ENCODE measurements around the gene FAM217A.

The FAM217A gene

DNA sequence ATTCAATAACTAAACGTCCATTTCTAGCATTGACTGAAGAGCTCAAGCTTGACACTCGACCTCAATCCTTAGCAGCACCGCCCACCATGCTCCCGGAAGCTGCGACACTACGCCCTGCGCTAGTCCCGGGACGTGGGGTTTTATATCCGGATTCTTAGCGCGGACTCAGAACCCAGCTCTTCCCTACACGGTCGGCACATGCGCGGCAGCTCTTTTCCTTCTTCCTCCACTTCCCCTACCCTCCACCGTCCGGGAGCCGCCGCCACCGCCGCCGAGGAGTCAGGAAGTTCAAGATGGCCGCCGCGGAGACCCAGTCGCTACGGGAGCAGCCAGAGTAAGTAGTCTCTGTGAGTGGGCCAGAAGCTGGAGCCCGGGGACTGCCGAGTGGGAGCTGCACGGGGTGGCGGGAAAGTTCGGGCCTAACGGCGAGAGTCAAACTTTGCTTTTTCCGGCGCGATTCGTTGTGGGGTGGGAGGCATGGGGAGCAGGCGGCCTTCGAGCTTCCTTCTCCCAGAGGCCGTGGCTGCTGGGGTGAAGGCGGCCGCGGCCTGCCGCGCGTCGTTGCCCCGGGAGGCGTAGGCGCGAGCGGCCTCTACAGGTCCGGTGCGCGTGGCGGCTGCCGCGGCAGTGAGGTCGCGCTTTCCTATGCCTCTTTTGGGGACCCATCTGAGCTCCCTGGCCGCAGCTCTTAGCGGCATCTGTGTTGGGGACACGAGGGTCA lies 57.6 kb downstream of the FAM217A start:
- FAIRE-seq, result peak; percentile 77

DNA sequence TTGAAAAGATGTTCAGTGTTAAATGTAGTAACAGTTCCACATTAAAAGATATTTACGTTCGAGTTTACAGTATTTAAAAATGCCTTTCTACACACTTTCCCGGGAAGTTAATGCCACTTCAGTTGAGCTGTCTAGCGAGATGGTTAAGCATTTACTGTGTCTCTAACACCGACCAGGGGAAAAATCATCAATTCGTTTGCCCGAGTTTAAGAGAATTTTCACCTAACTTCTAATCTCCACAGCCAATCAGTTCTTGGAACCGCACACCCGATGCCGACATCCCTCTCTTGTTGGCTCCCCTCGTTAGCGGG lies 58.2 kb downstream of the FAM217A start:
- FAIRE-seq, result no peak

DNA sequence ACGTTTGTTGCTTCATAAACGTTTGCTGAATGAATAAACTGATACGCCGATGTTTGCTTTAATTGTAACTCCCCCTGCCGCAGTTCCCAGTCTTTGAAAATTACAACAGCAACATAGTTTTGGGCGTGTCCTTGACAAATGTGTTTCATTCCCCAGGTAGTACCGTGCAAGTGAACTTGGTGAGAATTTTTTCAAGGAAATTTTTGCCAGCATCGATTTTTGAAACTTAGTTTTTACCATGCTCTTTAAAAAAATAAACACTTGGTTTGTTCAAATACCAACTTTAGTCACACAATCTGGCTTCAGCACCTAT lies 60.1 kb downstream of the FAM217A start:
- FAIRE-seq, result no peak
